HG03460 (cell line): Measurements from ENCODE around the gene MTFR1L.

Source experiments
- ATAC-seq: cut with Tn5 transposase; IDR thresholded peaks from one replicate; pipeline ENCODE4 v1.9.1; 2021; ENCODE audit not compliant: unreplicated experiment

Gene MTFR1L

DNA sequence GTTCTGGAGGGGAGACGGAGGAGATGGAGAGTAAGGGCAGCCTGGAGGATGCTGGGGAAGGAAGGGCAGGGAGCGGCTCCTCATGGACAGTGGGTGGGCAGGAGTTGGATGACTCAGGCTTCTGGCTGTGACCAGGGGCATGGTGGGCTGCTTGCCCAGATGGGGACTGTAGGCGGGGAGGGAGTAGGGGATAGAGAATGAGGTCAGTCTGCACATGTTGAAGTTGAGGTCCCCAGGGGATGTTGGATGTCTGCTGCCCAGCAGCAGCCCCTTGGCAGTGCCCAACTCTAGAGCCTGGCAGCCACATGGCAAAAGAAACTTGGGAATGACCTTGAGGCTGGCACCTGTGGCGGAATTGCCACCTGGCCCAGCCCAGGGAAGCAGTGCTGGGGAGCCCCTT is 13.3 kb upstream of the MTFR1L start:
- no peak for ATAC-seq

DNA sequence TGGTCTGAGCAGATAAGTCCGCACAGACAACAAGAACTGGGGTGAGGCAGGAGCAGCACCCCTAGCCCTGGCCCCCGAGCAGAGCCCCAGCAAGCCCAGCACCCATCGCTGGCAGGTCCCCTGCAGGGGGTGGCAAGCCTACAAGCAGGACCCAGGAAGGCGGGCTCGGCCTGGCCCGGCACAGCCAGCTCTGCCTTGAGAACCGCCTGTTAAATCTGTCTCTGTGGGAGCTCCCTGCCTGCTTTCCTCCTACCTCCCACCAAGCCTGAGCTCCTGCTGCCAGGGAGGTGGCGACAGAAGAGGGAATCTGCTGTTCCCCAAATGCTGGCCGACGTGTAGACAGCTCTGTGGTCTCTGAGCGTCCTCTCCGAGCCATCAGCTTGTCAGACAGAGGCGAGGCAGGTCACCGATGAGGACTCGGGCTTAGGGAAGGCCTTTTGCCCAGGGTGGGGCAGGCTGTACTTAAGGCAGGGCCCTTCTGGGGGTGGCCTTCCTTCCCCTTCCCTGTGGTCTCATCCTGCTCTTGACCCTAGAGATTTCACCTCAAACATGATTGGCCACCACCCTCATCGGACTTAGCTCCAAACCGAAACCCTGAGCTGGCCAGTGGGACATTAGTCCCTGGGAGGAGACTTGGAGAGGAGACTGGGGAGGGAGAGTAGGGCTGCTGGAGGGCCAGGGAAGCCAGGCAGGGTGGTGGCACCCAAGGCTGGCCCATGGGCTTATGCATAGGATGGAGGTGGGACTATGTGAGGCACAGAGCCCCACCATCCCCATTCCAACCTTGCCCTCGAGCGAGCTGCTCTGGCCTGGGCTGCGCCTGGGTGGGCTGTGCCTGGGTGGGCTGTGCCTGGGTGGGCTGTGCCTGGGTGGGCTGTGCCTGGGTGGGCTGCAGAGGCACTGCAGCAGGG is 12.0 kb upstream of the MTFR1L start:
- no peak for ATAC-seq

DNA sequence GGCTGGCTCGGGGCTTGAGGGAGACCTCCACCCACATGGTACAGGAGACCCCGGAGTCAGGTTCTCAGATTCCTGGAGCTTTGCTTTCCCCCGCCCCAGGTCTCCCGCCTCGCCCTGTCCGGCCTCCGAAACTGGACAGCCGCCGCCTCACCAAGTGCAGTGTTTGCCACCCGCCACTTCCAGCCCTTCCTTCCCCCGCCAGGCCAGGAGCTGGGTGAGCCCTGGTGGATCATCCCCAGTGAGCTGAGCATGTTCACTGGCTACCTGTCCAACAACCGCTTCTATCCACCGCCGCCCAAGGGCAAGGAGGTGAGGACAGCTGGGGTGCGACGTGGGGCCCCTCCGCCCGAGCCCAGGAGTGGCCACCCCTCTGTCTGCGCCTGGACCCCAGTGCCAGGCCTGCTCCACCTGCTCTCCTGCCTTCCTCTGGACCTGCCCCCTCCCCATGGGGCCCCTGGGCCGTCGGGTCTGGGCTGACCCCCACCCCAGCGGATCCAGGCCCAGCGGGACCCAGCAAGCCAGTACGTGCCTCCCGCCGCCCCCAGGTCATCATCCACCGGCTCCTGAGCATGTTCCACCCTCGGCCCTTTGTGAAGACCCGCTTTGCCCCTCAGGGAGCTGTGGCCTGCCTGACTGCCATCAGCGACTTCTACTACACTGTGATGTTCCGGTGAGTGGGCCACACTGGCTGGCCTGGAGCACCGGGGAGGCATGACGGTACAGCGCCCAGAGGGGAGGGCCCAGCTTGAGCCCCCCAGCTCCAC is 11.1 kb upstream of the MTFR1L start:
- no peak for ATAC-seq

DNA sequence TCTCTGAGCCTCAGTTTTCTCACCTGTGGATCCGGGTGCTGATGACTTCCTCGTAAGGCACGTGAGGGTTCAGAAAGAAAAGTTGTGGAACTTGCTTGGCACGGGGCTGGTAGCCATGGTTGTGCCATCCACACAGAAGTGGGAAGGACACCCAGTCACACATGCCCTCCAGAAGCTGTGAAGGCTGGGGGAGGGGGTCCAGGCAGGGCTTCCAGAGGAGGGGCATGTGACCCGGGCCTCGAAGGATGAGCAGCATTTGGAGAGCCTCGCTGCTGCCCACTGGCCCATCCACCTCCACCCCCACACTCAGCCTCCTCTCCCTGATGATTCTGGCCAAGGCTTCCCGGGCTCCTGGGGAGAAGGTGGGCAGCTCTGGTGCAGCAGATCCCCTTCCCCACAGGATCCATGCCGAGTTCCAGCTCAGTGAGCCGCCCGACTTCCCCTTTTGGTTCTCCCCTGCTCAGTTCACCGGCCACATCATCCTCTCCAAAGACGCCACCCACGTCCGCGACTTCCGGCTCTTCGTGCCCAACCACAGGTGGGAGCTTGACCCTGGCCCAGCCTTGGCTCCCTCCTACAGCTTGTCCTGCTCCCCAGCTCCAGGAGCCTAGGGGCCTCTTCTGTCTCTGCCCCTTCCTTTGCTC is 10.3 kb upstream of the MTFR1L start:
- no peak for ATAC-seq

DNA sequence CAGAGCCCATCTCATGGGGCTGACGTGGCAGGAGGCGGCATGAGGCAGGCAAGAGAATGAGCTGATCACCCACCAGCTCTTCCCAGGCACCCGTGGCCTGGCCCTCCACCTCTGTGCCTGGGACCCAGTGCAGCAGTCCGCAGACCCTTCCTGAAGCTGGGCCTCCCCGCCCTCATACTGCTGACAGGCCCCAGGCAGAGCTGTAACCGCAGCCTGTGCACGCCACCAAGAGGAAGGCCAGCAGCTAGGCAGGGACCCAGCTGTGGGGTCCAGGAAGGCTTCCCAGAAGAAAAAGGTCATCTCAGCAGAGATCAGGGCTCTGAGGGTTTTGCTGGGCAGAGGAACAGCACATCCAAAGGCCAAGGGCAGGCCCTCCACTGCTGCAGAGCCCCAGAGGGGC is 9.8 kb upstream of the MTFR1L start:
- no peak for ATAC-seq

DNA sequence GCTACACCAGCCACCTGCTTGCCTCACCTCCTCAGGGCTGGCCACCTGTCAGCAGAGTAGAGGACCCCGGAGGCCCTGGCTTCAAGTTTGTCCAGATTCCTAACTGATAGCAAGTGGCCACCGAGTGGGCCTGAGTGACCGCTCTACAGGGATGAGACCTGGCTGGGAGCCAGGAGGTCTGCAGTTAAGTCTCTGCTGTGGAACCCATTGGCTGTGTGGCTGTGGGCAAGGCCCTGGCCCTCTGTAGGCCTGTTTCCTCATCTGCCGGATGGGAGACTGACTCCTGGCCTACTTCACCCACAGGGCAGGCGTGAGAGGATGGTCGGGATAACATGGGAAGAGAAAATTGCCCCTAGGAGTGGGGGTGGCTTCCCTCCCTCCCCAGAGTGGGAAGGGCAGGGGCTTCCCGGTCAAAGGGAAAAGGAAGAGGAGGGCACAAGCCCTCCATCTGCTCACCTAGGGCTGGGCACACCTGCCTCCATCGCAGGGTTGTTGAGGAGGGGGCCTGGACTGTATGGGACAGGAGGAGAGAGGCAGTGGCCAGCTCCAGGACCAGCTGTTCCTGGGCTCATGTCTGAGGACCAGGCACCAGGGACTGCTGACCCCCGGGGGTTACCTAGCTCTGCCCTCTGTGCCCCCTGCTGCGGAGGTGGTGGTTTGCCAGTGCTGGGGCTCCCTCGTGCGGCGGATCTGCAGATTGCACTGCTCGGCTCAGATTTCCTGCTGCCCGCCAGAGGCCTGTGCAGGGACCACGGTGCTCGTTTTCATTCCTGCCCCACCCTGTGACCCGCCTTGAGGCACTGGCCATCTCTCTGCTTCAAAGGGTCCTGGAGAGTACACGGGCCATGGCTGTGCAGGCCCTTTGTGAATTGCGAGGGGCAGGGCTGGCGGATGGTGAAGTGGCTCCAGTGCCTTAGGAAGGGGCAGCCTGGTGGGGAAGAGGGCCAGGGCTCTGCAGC is 9.1 kb upstream of the MTFR1L start:
- ATAC-seq: no peak

DNA sequence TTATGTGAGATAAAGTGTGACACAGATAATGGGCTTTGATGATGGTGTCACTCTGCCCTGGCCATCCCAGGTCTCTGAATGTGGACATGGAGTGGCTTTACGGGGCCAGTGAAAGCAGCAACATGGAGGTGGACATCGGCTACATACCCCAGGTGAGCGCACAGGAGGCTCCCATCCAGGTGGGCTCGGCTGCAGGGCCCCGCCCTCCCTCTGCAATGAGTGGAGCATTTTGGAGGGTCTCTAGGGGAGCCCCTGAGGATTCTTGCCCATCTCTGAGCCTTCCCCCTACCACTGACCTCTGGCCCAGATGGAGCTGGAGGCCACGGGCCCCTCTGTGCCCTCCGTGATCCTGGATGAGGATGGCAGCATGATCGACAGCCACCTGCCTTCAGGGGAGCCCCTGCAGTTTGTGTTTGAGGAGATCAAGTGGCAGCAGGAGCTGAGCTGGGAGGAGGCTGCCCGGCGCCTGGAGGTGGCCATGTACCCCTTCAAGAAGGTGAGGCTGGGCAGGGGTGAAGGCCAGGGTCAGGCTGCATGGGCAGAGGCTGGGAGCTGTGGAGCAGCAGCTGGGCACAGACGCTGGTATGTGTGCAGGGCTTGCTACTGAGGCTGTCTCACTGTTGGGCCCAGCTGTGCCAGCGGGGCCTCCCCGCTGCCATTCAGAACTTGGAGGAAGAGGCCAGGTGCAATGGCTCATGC is 8.2 kb upstream of the MTFR1L start:
- ATAC-seq: no peak

DNA sequence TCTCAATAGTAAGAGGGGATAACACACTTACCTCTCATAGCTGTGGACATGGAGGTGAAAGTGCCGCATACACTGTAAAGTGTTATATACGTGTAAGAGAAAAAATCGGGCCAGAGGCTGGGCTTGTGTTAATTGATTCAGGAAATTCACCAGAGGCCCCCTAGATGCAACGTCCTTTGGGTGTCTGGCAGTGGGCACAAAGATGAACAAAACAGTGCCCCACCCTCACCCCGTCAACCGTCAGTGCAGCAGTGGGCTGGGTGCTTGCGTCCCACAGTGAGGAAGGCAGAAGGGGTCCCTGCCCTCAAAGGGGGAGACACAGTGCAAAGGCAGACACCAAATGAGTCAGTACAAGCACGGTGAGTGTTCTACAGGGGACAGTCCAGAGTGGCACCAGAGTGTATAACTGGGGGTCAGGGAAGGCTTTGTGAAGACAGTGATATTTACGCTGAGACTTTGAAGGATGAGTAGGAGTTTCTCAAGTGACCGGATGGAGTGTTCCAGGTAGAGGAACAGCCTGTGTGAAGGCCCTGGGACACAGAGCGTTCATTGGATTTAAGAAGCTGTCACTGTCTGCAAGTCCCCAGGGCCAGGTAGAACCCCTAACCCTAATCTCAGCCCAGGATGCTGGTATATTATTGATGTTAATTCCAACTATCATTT is 6.6 kb upstream of the MTFR1L start:
- no peak for ATAC-seq

DNA sequence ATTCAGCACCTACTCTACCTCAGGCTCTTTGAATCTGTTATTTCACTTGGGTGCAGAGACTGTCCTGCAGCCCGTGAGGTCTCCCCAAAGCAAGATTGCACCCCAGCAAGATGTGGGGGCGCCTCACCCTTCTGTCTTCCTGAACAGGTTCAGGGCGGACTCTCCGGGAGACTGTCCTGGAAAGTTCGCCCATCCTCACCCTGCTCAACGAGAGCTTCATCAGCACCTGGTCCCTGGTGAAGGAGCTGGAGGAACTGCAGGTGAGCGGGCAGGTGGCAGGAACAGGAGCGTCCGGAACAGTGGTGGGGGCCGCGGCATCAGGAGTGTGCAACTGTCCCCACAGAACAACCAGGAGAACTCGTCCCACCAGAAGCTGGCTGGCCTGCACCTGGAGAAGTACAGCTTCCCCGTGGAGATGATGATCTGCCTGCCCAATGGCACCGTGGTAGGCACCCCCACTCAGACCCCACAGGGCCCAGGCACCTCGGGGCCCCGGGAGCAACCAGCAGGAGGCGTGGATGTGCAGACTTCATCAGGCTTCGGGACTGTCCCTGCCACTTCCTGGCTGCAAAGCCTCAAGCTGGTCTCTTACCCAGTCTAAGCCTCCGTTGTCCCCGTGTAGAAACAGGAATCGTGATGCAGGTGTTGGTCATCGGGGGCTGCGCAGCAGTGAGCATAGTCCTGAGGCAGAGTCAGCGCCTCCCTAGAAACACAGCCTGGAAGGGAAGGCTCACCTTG is 5.9 kb upstream of the MTFR1L start:
- ATAC-seq: no peak

DNA sequence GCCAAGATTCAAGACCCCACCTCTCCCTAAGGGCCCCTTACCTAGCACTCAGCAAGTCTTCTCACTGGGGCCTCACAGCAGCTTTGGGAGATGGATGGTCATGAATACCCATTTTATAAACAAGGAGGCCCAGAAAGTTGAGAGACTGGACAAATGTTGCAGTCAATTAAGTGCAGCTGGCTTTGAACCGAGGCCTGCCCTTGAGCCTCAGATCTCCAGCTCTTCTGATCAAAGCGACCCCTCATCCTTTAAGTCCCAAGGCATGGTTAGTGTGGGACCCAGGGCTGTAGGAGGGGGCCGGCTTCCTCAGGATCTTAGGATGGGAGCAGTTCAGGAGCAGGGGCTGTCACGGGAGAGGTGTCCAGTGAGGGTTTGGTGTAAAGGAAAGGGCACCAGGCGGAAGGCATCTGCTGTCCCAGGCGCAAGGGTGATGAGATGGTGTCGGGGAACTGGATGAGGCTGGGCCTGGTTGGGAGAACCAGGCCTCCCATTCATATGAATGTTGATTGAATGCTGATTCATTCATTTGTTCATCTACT is 5.1 kb upstream of the MTFR1L start:
- no peak for ATAC-seq

DNA sequence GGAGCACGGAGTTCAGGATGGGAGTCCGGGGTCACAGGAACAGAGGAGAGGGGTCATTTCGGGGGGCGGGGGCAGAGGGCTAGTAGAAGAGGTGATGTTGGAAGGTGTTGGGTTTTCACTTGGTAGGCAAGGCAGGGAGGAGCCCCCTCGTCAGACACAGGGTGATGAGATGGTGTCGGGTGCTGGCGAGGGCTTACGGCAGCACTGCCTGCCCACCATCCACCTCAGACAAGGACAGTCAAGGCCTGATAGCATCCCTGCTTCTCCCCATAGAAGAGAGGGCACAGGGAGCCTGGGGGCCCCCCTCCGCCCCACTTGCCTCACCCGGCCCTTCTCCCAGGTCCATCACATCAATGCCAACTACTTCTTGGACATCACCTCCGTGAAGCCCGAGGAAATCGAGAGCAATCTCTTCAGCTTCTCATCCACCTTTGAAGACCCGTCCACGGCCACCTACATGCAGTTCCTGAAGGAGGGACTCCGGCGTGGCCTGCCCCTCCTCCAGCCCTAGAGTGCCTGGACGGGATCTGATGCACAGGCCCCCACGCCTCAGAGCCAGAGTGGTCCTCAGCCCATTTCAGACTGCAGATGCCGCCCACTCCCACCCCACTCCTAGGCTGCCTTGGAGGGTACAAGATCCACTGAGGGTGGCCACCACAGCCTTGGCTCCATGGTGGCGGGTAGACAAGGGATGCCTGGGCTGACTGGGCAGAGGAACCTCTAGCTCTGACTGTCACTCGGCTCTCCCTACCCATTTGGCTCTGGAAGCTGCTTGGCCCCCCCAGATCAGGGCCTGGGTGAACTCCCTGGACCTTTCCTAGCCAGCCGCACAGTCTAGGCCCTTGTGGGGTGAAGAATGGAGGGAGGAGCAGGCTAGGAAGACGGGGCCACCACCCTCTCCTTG is 4.3 kb upstream of the MTFR1L start:
- ATAC-seq: no peak

DNA sequence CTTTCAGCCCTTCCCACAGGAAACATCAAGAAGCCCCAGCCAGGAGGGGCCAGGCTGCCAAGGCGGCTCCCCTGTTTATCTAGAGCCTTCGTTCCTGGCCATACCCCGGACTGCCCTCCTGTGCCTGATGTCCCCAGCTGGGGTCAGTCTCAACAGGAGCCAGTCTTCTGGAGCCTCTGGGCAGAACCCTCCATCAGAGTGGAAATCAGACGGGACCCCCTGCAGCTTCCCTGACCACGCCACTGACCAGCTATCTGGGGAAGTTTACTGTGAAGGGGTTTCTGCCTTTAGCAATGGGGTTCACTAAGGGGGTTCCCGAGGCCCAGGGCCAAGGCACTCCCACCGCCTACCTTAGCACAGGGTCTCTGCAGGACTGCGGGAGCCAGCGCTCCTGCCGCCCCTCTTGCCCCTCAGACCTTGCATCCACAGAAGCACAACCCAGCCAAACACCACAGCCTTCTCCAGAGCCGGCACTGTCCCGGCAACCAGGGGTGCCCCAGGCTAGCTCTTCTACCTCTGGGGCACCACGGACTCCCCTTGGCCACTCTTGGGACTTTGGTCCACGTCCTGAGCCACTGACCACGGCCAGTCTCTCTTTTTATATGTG is 3.5 kb upstream of the MTFR1L start:
- no peak for ATAC-seq

DNA sequence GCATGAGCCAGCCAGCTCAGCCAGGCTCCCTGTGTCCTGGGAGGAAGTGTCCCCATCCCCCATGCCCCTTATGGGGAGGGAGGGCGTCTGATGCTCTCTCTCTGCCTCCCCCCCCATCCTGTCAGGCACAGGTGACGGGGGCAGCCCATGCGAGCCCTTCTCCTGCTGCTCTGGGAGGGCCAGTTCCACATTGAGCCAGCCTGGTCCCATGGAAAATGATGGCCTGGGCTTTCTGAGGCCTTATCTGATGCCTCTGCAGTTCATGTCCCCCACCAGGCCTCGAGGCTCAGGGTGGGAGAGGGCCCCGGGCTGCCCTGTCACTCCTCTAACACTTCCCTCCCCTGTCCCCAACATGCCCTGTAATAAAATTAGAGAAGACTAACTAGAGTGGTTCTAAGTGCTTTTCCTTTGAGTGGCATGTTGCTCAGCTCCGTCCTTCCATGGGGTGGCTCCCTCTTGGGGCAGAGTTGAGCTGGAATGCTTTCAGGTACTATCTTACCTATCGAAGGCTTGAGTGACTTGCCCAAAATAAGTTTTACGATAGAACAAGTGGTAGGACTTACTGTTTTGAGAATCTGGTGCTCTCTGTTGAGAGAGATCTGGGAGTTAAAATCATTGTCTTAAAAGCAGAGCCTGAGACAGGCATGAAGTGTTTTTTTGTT is 1.8 kb upstream of the MTFR1L start:
- no peak for ATAC-seq

DNA sequence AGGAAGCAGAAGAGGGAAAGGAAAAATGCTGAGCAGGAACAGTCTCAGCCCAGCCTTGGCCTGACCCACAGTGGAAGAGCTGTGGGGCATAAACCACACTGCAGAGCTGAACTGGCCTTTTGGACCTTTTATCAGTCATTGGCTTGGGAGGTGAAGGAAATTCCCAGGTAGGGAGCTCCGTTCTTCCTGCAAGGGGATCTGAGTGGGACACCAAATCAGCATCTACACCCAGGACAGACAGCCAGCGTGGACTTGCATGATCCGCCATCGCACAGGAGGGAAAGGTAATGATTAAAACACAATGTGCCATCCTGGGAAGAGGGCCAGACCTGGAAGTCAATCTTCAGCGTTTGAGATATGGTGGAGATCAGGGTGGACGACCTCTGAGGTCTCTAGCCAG is 1.2 kb upstream of the MTFR1L start:
- no peak for ATAC-seq

DNA sequence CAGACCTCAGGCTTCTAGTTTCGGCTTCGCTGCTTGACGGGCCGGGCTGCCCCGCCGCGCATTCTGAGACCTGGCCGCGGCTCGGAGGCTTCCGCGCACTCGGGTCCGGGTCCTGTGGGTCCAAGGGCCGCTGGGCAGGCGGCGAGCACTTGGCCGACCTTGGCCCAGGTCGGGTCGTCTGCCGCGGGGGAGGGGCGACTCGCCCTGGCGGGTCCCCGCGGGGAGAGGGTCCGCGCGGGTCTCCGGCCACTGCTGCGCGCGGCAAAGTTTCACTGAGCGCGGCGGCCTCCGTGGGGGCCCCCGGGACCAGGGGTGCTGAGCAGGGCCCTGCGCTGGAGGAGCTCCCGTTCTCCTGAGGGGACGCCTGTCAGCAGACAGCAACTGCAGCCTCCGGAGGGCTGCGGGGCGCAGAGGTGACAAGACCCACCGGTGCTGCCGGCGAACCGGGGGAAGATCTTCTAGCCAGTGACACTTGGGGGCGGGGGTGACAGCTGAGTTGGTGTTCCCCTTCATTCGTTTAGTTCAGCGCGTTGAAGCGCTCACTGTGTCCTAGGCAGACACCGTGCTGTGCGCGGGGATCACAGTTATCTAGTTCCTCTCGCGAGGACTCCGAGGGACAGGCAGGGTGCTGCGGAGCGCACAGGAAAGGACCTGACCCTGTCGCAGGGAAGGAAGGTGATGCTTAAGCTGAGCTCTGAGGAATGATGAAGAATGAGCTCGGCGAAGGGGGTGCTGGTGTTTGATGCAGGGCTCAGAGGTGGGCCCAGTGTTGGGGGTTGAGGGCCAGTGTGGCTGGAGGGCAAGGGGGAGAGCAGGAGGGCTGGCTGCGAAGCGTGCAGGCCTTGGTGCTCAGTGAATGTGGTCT is 725 bp downstream of the MTFR1L start:
- peak; percentile 61 for ATAC-seq

DNA sequence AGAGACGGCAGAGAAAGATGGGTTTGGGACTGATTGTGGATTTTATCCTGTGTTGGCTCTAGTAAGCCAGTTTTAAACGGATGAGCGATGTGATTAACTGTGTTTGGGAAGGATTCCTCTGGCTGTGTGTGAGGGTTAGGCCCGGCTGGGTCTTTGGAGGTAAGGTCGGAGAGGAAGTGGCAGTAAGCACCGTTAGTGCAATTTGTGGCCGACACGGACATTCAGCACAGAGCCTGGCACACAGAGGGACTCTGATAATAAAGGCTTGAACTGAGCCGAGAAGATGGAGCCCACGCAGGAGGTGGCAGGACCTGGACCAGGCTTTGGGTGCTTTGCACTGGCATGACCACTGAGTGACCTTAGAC is 1.3 kb downstream of the MTFR1L start:
- ATAC-seq: no peak
